Vagina (tissue), 2 donors: Measurements from ENCODE around the gene CITED4. TPM values are rescaled to one million over a fixed set of nuclear protein-coding genes. Genes with fewer than 3 reads are reported as not detected.

ENCODE experiments used
- DNase-seq, 2 donors: peaks; one replicate each; pipeline ENCODE4 v3.0.0-alpha.2; 2017; ENCODE audit errors: extremely low spot score in 2 of 2
- H3K27ac ChIP-seq: fragments of 200-600 bp; sonication (generic); one replicate; pipeline ENCODE4 v1.5.1; 2019
- H3K27me3 ChIP-seq: fragments of 200-600 bp; sonication (generic); one replicate; pipeline ENCODE4 v1.5.1; 2019
- H3K36me3 ChIP-seq, 2 donors: fragments of 200-600 bp; sonication (generic); one replicate each; pipeline ENCODE4 v1.5.1; 2017 to 2019
- H3K4me1 ChIP-seq: fragments of 200-600 bp; sonication (generic); one replicate; pipeline ENCODE4 v1.5.1; 2019
- H3K4me3 ChIP-seq, 2 donors: fragments of 200-600 bp; sonication (generic); 1 replicate in 1 of 2; 2 replicates in 1 of 2; pipeline ENCODE4 v1.5.1; 2016 to 2019
- H3K9me3 ChIP-seq: fragments of 200-600 bp; sonication (generic); one replicate; pipeline ENCODE4 v1.5.1; 2019
- CTCF ChIP-seq, 3 experiments: fragments of 450-650 bp in 2 of 3; fragments of 200-600 bp in 1 of 3; sonication (generic) in 1 of 3; IDR thresholded peaks; one replicate each; pipeline ENCODE4 v1.5.1; 2017 to 2019; ENCODE audit warnings: antibody characterized with exemption in 3 of 3, mild to moderate bottlenecking in 2 of 3, moderate library complexity in 2 of 3
- POLR2A ChIP-seq, 2 donors: fragments of 450-650 bp; IDR thresholded peaks; one replicate each; pipeline ENCODE4 v1.6.1; 2017; ENCODE audit warnings: antibody characterized with exemption in 2 of 2, mild to moderate bottlenecking in 2 of 2, moderate library complexity in 2 of 2
- POLR2AphosphoS5 ChIP-seq, 2 donors: sonication (generic); formaldehyde crosslinking; IDR thresholded peaks; one replicate each; pipeline ENCODE4 v1.9.0; 2017; ENCODE audit warnings: antibody characterized with exemption in 2 of 2, mild to moderate bottlenecking in 2 of 2, low read depth in 1 of 2; ENCODE audit not compliant: insufficient read depth in 1 of 2
- intact Hi-C: fragments of 100-400 bp; cut with DNase I; formaldehyde crosslinking; loops from one replicate; pipeline ENCODE4 v1.15.1; 2023
- total RNA-seq: library from RNA; depleted of rRNA; stranded (reverse); fragments of >200 nt; gene quantifications from one replicate; pipeline ENCODE4 v1.2.3, GENCODE V29; 2016

Gene CITED4
- total RNA-seq, 1 donor from 2014 or later = 16.5 TPM

GRCh38 chr1:40848530-40849189 lies 13.5 kb downstream of the CITED4 start:
- Histone ChIP-seq H3K36me3 (no peaks in the 10 kb centered on the region), H3K4me1 (no peaks in the 10 kb centered on the region), H3K9me3 (no peaks in the 10 kb centered on the region), H3K27ac (no peak overlapping the region), H3K4me3 (no peak overlapping the region), H3K27me3 (no peaks in the 10 kb centered on the region)
- TF ChIP-seq POLR2A (IDR thresholded peaks at IDR 0.05) (no peak), CTCF (IDR thresholded peaks at IDR 0.05) (peak; percentile 33 to 68 (median 44)), POLR2AphosphoS5 (IDR thresholded peaks at IDR 0.05; ENCODE audit: insufficient read depth in 1 of 2, low read depth in 1 of 2) (peak in 1 of 2 donors; percentile 21)
- intact Hi-C loops = loop anchor here (10.0 kb wide), 2 partner anchors 106 to 234 kb away; no protein-coding TSS in a partner anchor
- DNase-seq = no peak

GRCh38 chr1:40847023-40847745 lies 15.0 kb downstream of the CITED4 start:
- Histone ChIP-seq H3K4me1 (no peaks in the 10 kb centered on the region), H3K4me3 (no peak overlapping the region), H3K9me3 (no peaks in the 10 kb centered on the region), H3K36me3 (no peaks in the 10 kb centered on the region), H3K27me3 (no peaks in the 10 kb centered on the region), H3K27ac (no peak overlapping the region)
- TF ChIP-seq POLR2AphosphoS5 (IDR thresholded peaks at IDR 0.05; ENCODE audit: insufficient read depth in 1 of 2, low read depth in 1 of 2) (no peak), POLR2A (IDR thresholded peaks at IDR 0.05) (no peak), CTCF (IDR thresholded peaks at IDR 0.05) (no peak)
- intact Hi-C loops = loop anchor here (10.0 kb wide), 2 partner anchors 108 to 232 kb away; no protein-coding TSS in a partner anchor
- DNase-seq = no peak

GRCh38 chr1:40845895-40846294 lies 16.3 kb downstream of the CITED4 start:
- intact Hi-C loops = loop anchor here (10.0 kb wide), 2 partner anchors 109 to 231 kb away; no protein-coding TSS in a partner anchor
- no peaks in the 10 kb centered on the region for H3K9me3 ChIP-seq
- H3K4me3 ChIP-seq = no peak overlapping the region
- no peaks in the 10 kb centered on the region for H3K36me3 ChIP-seq
- DNase-seq = no peak
- TF ChIP-seq CTCF (IDR thresholded peaks at IDR 0.05) = no peak
- no peak for TF ChIP-seq POLR2AphosphoS5 (IDR thresholded peaks at IDR 0.05; ENCODE audit: insufficient read depth in 1 of 2, low read depth in 1 of 2)
- no peak for TF ChIP-seq POLR2A (IDR thresholded peaks at IDR 0.05)
- no peak overlapping the region for H3K27ac ChIP-seq
- no peaks in the 10 kb centered on the region for H3K4me1 ChIP-seq
- H3K27me3 ChIP-seq = no peaks in the 10 kb centered on the region

GRCh38 chr1:40844887-40845878 lies 17.0 kb downstream of the CITED4 start:
- no peak for TF ChIP-seq POLR2A (IDR thresholded peaks at IDR 0.05)
- no peak for TF ChIP-seq CTCF (IDR thresholded peaks at IDR 0.05)
- H3K4me3 ChIP-seq = no peak overlapping the region
- H3K27ac ChIP-seq = no peak overlapping the region
- H3K4me1 ChIP-seq = no peaks in the 10 kb centered on the region
- H3K27me3 ChIP-seq = no peaks in the 10 kb centered on the region
- DNase-seq = no peak
- H3K36me3 ChIP-seq = no peaks in the 10 kb centered on the region
- intact Hi-C loops = loop anchor here (10.0 kb wide), 2 partner anchors 110 to 230 kb away; no protein-coding TSS in a partner anchor
- no peaks in the 10 kb centered on the region for H3K9me3 ChIP-seq
